ENCODE results near the gene PECR.
A peak's percentile ranks its signal among the peaks of the same experiment; 100 is the strongest.

The PECR gene

GRCh38 chr2:216114382-216114713 is 32.7 kb upstream of the PECR start:
- 41% methylated on average over 4 of the region's 4 CpGs for WGBS
- peaks cover 88% of the 10 kb centered on the region for H3K36me3 ChIP-seq (ENCODE audit: insufficient read depth, low read length)

GRCh38 chr2:216113572-216113971 is 32.0 kb upstream of the PECR start:
- Histone ChIP-seq H3K27ac (ENCODE audit: low read depth, low read length) (peak overlapping the region; percentile 83; the same call in 1 of the 2 replicates), H3K27me3 (ENCODE audit: insufficient read depth, low read length) (no peaks in the 10 kb centered on the region), H3K9me3 (ENCODE audit: insufficient read depth, low read depth, low read length) (no peaks in the 10 kb centered on the region), H3K4me1 (ENCODE audit: insufficient read depth, low read length) (peaks cover 42% of the 10 kb centered on the region), H3K36me3 (ENCODE audit: insufficient read depth, low read length) (peaks cover 80% of the 10 kb centered on the region), H3K9ac (ENCODE audit: low read depth, low read length) (no peak overlapping the region), H3K4me3 (ENCODE audit: low read length) (no peak overlapping the region)
- WGBS: 95% methylated on average over 3 of the region's 3 CpGs

More at GRCh38 chr2:216114382-216114713, 32.7 kb upstream of the PECR start:
- peaks cover 40% of the 10 kb centered on the region for H3K4me1 ChIP-seq (ENCODE audit: insufficient read depth, low read length)
- H3K9ac ChIP-seq (ENCODE audit: low read depth, low read length): peak overlapping the region; percentile 35; the same call in 1 of the 2 replicates
- H3K4me3 ChIP-seq (ENCODE audit: low read length): peak overlapping the region; percentile 15; the same call in 1 of the 2 replicates
- no peaks in the 10 kb centered on the region for H3K27me3 ChIP-seq (ENCODE audit: insufficient read depth, low read length)
- no peaks in the 10 kb centered on the region for H3K9me3 ChIP-seq (ENCODE audit: insufficient read depth, low read depth, low read length)
- H3K27ac ChIP-seq (ENCODE audit: low read depth, low read length): peak overlapping the region; percentile 83

- no peak overlapping the region; the same call in 1 of the 2 replicates for H3K9ac ChIP-seq (ENCODE audit: low read depth, low read length)
- peaks cover 73% of the 10 kb centered on the region for H3K36me3 ChIP-seq (ENCODE audit: insufficient read depth, low read length)
Observed at GRCh38 chr2:216112926-216113325, 31.3 kb upstream of the PECR start.

GRCh38 chr2:216111122-216111521 is 29.5 kb upstream of the PECR start:
- Histone ChIP-seq H3K9ac (ENCODE audit: low read depth, low read length) (peak overlapping the region; percentile 7; the same call in 1 of the 2 replicates), H3K4me3 (ENCODE audit: low read length) (peak overlapping the region; percentile 97; the same call in 1 of the 2 replicates), H3K9me3 (ENCODE audit: insufficient read depth, low read depth, low read length) (no peaks in the 10 kb centered on the region), H3K36me3 (ENCODE audit: insufficient read depth, low read length) (peaks cover 55% of the 10 kb centered on the region), H3K27ac (ENCODE audit: low read depth, low read length) (no peak overlapping the region), H3K4me1 (ENCODE audit: insufficient read depth, low read length) (peaks cover 54% of the 10 kb centered on the region), H3K27me3 (ENCODE audit: insufficient read depth, low read length) (no peaks in the 10 kb centered on the region)
- 91% methylated on average over 7 of the region's 7 CpGs for WGBS

More at GRCh38 chr2:216112926-216113325, 31.3 kb upstream of the PECR start:
- H3K4me1 ChIP-seq (ENCODE audit: insufficient read depth, low read length): peaks cover 49% of the 10 kb centered on the region
- H3K4me3 ChIP-seq (ENCODE audit: low read length): no peak overlapping the region
- no peaks in the 10 kb centered on the region for H3K9me3 ChIP-seq (ENCODE audit: insufficient read depth, low read depth, low read length)
- H3K27ac ChIP-seq (ENCODE audit: low read depth, low read length): peak overlapping the region; percentile 83; the same call in 1 of the 2 replicates
- H3K27me3 ChIP-seq (ENCODE audit: insufficient read depth, low read length): no peaks in the 10 kb centered on the region
- 92% methylated on average over 4 of the region's 4 CpGs for WGBS

- WGBS: no CpG with 5 or more reads among the region's 1 CpG
- Histone ChIP-seq H3K36me3 (ENCODE audit: insufficient read depth, low read length) (peaks cover 50% of the 10 kb centered on the region), H3K27ac (ENCODE audit: low read depth, low read length) (no peak overlapping the region)
Observed at GRCh38 chr2:216110620-216111019, 29.0 kb upstream of the PECR start.

GRCh38 chr2:216109962-216110614 is 28.5 kb upstream of the PECR start:
- Histone ChIP-seq H3K9me3 (ENCODE audit: insufficient read depth, low read depth, low read length) (no peaks in the 10 kb centered on the region), H3K4me1 (ENCODE audit: insufficient read depth, low read length) (peaks cover 43% of the 10 kb centered on the region), H3K4me3 (ENCODE audit: low read length) (peak overlapping the region; percentile 97), H3K9ac (ENCODE audit: low read depth, low read length) (peak overlapping the region; percentile 93), H3K36me3 (ENCODE audit: insufficient read depth, low read length) (peaks cover 45% of the 10 kb centered on the region), H3K27me3 (ENCODE audit: insufficient read depth, low read length) (no peaks in the 10 kb centered on the region), H3K27ac (ENCODE audit: low read depth, low read length) (peak overlapping the region; percentile 90)
- 15% methylated on average over 10 of the region's 10 CpGs for WGBS

More at GRCh38 chr2:216110620-216111019, 29.0 kb upstream of the PECR start:
- peak overlapping the region; percentile 97 for H3K4me3 ChIP-seq (ENCODE audit: low read length)
- H3K4me1 ChIP-seq (ENCODE audit: insufficient read depth, low read length): peaks cover 49% of the 10 kb centered on the region
- H3K9me3 ChIP-seq (ENCODE audit: insufficient read depth, low read depth, low read length): no peaks in the 10 kb centered on the region
- H3K27me3 ChIP-seq (ENCODE audit: insufficient read depth, low read length): no peaks in the 10 kb centered on the region
- H3K9ac ChIP-seq (ENCODE audit: low read depth, low read length): peak overlapping the region; percentile 93

GRCh38 chr2:216108967-216109921 is 27.6 kb upstream of the PECR start, which contains the start of gene XRCC5:
TSS of gene XRCC5 (plus strand) at chr2:216109348. CDS start at chr2:216109437, 89 bp downstream.
- no peaks in the 10 kb centered on the region for H3K27me3 ChIP-seq (ENCODE audit: insufficient read depth, low read length)
- H3K27ac ChIP-seq (ENCODE audit: low read depth, low read length): peak within 1 kb of the TSS; percentile 90
- WGBS: under 1% methylated on average over 56 of the region's 57 CpGs
- no peaks in the 10 kb centered on the region for H3K9me3 ChIP-seq (ENCODE audit: insufficient read depth, low read depth, low read length)
- peak within 1 kb of the TSS; percentile 93 for H3K9ac ChIP-seq (ENCODE audit: low read depth, low read length)
- H3K36me3 ChIP-seq (ENCODE audit: insufficient read depth, low read length): peaks cover 40% of the 10 kb centered on the region
- peak within 1 kb of the TSS; percentile 97 for H3K4me3 ChIP-seq (ENCODE audit: low read length)
- H3K4me1 ChIP-seq (ENCODE audit: insufficient read depth, low read length): peaks cover 38% of the 10 kb centered on the region

GRCh38 chr2:216108310-216108966 is 26.8 kb upstream of the PECR start:
- H3K27ac ChIP-seq (ENCODE audit: low read depth, low read length): peak overlapping the region; percentile 82
- H3K4me1 ChIP-seq (ENCODE audit: insufficient read depth, low read length): peaks cover 33% of the 10 kb centered on the region
- H3K36me3 ChIP-seq (ENCODE audit: insufficient read depth, low read length): peaks cover 32% of the 10 kb centered on the region
- 30% methylated on average over 5 of the region's 6 CpGs for WGBS
- peak overlapping the region; percentile 97 for H3K4me3 ChIP-seq (ENCODE audit: low read length)
- H3K9me3 ChIP-seq (ENCODE audit: insufficient read depth, low read depth, low read length): no peaks in the 10 kb centered on the region
- peak overlapping the region; percentile 91 for H3K9ac ChIP-seq (ENCODE audit: low read depth, low read length)
- no peaks in the 10 kb centered on the region for H3K27me3 ChIP-seq (ENCODE audit: insufficient read depth, low read length)

GRCh38 chr2:216107760-216108159 is 26.2 kb upstream of the PECR start:
- WGBS: 14% methylated on average over 11 of the region's 13 CpGs
- H3K4me3 ChIP-seq (ENCODE audit: low read length): peak overlapping the region; percentile 97
- H3K9ac ChIP-seq (ENCODE audit: low read depth, low read length): peak overlapping the region; percentile 91
- H3K4me1 ChIP-seq (ENCODE audit: insufficient read depth, low read length): peaks cover 33% of the 10 kb centered on the region
- H3K27ac ChIP-seq (ENCODE audit: low read depth, low read length): peak overlapping the region; percentile 82; the same call in 1 of the 2 replicates
- H3K36me3 ChIP-seq (ENCODE audit: insufficient read depth, low read length): peaks cover 25% of the 10 kb centered on the region
- no peaks in the 10 kb centered on the region for H3K9me3 ChIP-seq (ENCODE audit: insufficient read depth, low read depth, low read length)
- no peaks in the 10 kb centered on the region for H3K27me3 ChIP-seq (ENCODE audit: insufficient read depth, low read length)

- Histone ChIP-seq H3K27ac (ENCODE audit: low read depth, low read length) (peak overlapping the region; percentile 82; the same call in 1 of the 2 replicates), H3K4me3 (ENCODE audit: low read length) (peak overlapping the region; percentile 97), H3K9me3 (ENCODE audit: insufficient read depth, low read depth, low read length) (no peaks in the 10 kb centered on the region), H3K9ac (ENCODE audit: low read depth, low read length) (peak overlapping the region; percentile 91), H3K27me3 (ENCODE audit: insufficient read depth, low read length) (no peaks in the 10 kb centered on the region), H3K4me1 (ENCODE audit: insufficient read depth, low read length) (peaks cover 33% of the 10 kb centered on the region), H3K36me3 (ENCODE audit: insufficient read depth, low read length) (peaks cover 21% of the 10 kb centered on the region)
- WGBS: 84% methylated on average over 8 of the region's 8 CpGs
Observed at GRCh38 chr2:216107320-216107719, 25.7 kb upstream of the PECR start.

All from HUES64 (cell line).